WTC11 (cell line): Measurements from ENCODE around the gene ATG7. TPM values are rescaled to one million over a fixed set of nuclear protein-coding genes. Genes with fewer than 3 reads are reported as not detected.

ENCODE experiments used
- ATAC-seq: fragments of 200-7000 bp; cut with Tn5 transposase; 2 replicates; pipeline ENCODE4 v1.10.0; 2021; ENCODE audit warnings: mild to moderate bottlenecking, moderate library complexity
- CTCF ChIA-PET: fragments of 300-600 bp; sonication (Branson Sonifier 250); formaldehyde crosslinking; loops from one replicate; lab custom pipeline; 2021; ENCODE audit warnings: antibody characterized with exemption; lab: Charles Lee
- POLR2A ChIA-PET: fragments of 350-600 bp; sonication (Branson Sonifier 250); formaldehyde crosslinking; loops from one replicate; lab custom pipeline; 2021; ENCODE audit warnings: antibody characterized with exemption; lab: Charles Lee
- DNase-seq: peaks from one replicate; pipeline ENCODE4 v3.0.0; 2021; ENCODE audit warnings: low spot score
- H3K27ac Mint-ChIP-seq: 2 replicates; pipeline ENCODE4 v1.8.0; 2021; ENCODE audit warnings: mixed read lengths
- H3K27me3 Mint-ChIP-seq: 2 replicates; pipeline ENCODE4 v1.8.0; 2021; ENCODE audit warnings: low read depth, mild to moderate bottlenecking, moderate library complexity, mixed read lengths
- H3K36me3 Mint-ChIP-seq: 2 replicates; pipeline ENCODE4 v1.8.0; 2021; ENCODE audit warnings: mixed read lengths
- H3K4me1 Mint-ChIP-seq: 2 replicates; pipeline ENCODE4 v1.8.0; 2022; ENCODE audit warnings: mixed read lengths
- H3K4me3 Mint-ChIP-seq: 2 replicates; pipeline ENCODE4 v1.8.0; 2021; ENCODE audit warnings: mild to moderate bottlenecking, moderate library complexity, mixed read lengths
- H3K9me3 Mint-ChIP-seq: 2 replicates; pipeline ENCODE4 v1.8.0; 2021; ENCODE audit warnings: mixed read lengths
- CBFB ChIP-seq: sonication (generic); formaldehyde crosslinking; IDR thresholded peaks from 2 replicates; pipeline ENCODE4 v1.8.1; 2022; ENCODE audit warnings: mild to moderate bottlenecking, low read depth, missing genetic modification reagents
- CREM ChIP-seq: sonication (generic); formaldehyde crosslinking; IDR thresholded peaks from 2 replicates; pipeline ENCODE4 v1.8.1; 2022; ENCODE audit warnings: mild to moderate bottlenecking, missing genetic modification reagents, moderate library complexity
- ESRRA ChIP-seq: sonication (generic); formaldehyde crosslinking; IDR thresholded peaks from 2 replicates; pipeline ENCODE4 v1.8.1; 2022; ENCODE audit warnings: mild to moderate bottlenecking, missing genetic modification reagents, borderline replicate concordance
- FOXJ3 ChIP-seq: sonication (generic); formaldehyde crosslinking; IDR thresholded peaks from 2 replicates; pipeline ENCODE4 v1.9.0; 2021; ENCODE audit warnings: missing genetic modification reagents, mild to moderate bottlenecking, borderline replicate concordance
- NR2C2 ChIP-seq: sonication (generic); formaldehyde crosslinking; IDR thresholded peaks from 2 replicates; pipeline ENCODE4 v1.8.0; 2022; ENCODE audit warnings: mild to moderate bottlenecking, missing genetic modification reagents
- SP1 ChIP-seq: sonication (generic); formaldehyde crosslinking; conservative IDR thresholded peaks from 2 replicates; pipeline ENCODE4 v1.8.1; 2022; ENCODE audit warnings: missing genetic modification reagents
- ZNF396 ChIP-seq: fragments of 250-450 bp; sonication (Bioruptor Pico); IDR thresholded peaks from 2 replicates; pipeline ENCODE4 v1.8.0; 2021; ENCODE audit warnings: mild to moderate bottlenecking, moderate library complexity, borderline replicate concordance
- ZNF416 ChIP-seq: fragments of 250-450 bp; sonication (Bioruptor Pico); IDR thresholded peaks from 2 replicates; pipeline ENCODE4 v1.9.0; 2021; ENCODE audit warnings: mild to moderate bottlenecking, inconsistent platforms
- ZNF423 ChIP-seq: fragments of 250-450 bp; sonication (Bioruptor Pico); IDR thresholded peaks from 2 replicates; pipeline ENCODE4 v2.1.2; 2022; ENCODE audit warnings: mild to moderate bottlenecking, moderate library complexity
- total RNA-seq: library from RNA; stranded (reverse); gene quantifications from 3 replicates; pipeline ENCODE4 v1.2.3, GENCODE V29; 2021
- TF ChIP-seq, protein P1 (sequence below): sonication (generic); formaldehyde crosslinking; conservative IDR thresholded peaks from 2 replicates; pipeline ENCODE4 v1.8.1; 2023; ENCODE audit warnings: mild to moderate bottlenecking, low read depth, missing genetic modification reagents, moderate library complexity
- TF ChIP-seq, protein P2 (sequence below): fragments of 250-450 bp; sonication (Bioruptor Pico); IDR thresholded peaks from 2 replicates; pipeline ENCODE4 v1.9.0; 2021; ENCODE audit warnings: mild to moderate bottlenecking
- TF ChIP-seq, protein P3 (sequence below): sonication (generic); formaldehyde crosslinking; IDR thresholded peaks from 2 replicates; pipeline ENCODE4 v1.8.0; 2022; ENCODE audit warnings: missing genetic modification reagents
- TF ChIP-seq, protein P4 (sequence below): sonication (generic); formaldehyde crosslinking; IDR thresholded peaks from 2 replicates; pipeline ENCODE4 v1.8.0; 2023; ENCODE audit warnings: missing genetic modification reagents, mild to moderate bottlenecking, borderline replicate concordance

Gene ATG7
- total RNA-seq, 1 experiment from 2014 or later, result 17.5 TPM

DNA sequence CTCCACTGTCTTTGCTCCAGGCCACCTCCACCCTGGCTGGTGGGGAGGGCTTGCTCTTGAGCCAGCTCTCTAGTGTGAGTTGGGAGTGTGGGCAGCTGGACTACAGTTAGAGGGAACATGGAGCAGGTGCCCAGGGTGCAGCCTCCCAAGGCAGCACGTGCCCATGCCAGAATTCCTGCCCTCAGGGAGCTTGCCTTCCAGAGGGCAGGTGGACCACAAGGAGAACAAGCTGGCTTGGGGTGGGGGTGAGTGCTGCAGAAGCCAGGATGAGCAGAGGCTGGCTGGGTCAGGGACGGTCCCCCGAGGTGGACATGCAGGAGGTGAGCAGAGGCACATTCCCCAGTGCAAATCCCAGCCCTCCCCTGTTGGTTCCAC lies 282.0 kb downstream of the ATG7 start (continued):
- TF ChIP-seq, protein P1, sequence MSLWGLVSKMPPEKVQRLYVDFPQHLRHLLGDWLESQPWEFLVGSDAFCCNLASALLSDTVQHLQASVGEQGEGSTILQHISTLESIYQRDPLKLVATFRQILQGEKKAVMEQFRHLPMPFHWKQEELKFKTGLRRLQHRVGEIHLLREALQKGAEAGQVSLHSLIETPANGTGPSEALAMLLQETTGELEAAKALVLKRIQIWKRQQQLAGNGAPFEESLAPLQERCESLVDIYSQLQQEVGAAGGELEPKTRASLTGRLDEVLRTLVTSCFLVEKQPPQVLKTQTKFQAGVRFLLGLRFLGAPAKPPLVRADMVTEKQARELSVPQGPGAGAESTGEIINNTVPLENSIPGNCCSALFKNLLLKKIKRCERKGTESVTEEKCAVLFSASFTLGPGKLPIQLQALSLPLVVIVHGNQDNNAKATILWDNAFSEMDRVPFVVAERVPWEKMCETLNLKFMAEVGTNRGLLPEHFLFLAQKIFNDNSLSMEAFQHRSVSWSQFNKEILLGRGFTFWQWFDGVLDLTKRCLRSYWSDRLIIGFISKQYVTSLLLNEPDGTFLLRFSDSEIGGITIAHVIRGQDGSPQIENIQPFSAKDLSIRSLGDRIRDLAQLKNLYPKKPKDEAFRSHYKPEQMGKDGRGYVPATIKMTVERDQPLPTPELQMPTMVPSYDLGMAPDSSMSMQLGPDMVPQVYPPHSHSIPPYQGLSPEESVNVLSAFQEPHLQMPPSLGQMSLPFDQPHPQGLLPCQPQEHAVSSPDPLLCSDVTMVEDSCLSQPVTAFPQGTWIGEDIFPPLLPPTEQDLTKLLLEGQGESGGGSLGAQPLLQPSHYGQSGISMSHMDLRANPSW (CRISPR knock-in tag), result no peak
- TF ChIP-seq ZNF396 (CRISPR knock-in tag), result no peak

DNA sequence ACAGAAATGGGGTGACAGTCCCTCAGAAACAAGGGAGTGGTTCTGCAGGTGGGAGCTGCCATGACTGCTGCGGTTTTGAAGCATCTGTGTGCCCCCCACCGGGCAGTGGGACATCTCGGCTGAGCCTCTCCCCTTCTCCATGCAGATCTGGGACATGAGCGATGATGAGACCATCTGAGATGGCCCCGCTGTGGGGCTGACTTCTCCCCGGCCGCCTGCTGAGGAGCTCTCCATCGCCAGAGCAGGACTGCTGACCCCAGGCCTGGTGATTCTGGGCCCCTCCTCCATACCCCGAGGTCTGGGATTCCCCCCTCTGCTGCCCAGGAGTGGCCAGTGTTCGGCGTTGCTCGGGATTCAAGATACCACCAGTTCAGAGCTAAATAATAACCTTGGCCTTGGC lies 282.5 kb downstream of the ATG7 start:
- H3K4me3 Mint-ChIP-seq, result no peak overlapping the region
- POLR2A ChIA-PET, result no interaction called here
- peaks cover 14% of the 10 kb centered on the region; the same call in 1 of the 2 replicates for H3K36me3 Mint-ChIP-seq
- H3K27ac Mint-ChIP-seq, result no peak overlapping the region
- H3K4me1 Mint-ChIP-seq, result no peaks in the 10 kb centered on the region; the same call in 1 of the 2 replicates
- CTCF ChIA-PET, result interaction anchor here (1.2 to 1.7 kb wide), 2 partner anchors 10 to 12 kb away, joined by 3 to 7 read pairs; no protein-coding TSS in a partner anchor
- H3K27me3 Mint-ChIP-seq, result no peaks in the 10 kb centered on the region; the same call in 1 of the 2 replicates
- ATAC-seq (no peak), DNase-seq (no peak)
- TF ChIP-seq, protein P2, sequence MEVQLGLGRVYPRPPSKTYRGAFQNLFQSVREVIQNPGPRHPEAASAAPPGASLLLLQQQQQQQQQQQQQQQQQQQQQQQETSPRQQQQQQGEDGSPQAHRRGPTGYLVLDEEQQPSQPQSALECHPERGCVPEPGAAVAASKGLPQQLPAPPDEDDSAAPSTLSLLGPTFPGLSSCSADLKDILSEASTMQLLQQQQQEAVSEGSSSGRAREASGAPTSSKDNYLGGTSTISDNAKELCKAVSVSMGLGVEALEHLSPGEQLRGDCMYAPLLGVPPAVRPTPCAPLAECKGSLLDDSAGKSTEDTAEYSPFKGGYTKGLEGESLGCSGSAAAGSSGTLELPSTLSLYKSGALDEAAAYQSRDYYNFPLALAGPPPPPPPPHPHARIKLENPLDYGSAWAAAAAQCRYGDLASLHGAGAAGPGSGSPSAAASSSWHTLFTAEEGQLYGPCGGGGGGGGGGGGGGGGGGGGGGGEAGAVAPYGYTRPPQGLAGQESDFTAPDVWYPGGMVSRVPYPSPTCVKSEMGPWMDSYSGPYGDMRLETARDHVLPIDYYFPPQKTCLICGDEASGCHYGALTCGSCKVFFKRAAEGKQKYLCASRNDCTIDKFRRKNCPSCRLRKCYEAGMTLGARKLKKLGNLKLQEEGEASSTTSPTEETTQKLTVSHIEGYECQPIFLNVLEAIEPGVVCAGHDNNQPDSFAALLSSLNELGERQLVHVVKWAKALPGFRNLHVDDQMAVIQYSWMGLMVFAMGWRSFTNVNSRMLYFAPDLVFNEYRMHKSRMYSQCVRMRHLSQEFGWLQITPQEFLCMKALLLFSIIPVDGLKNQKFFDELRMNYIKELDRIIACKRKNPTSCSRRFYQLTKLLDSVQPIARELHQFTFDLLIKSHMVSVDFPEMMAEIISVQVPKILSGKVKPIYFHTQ (CRISPR knock-in tag), result no peak
- TF ChIP-seq CREM (CRISPR knock-in tag) (no peak), FOXJ3 (CRISPR knock-in tag) (no peak), SP1 (no peak), ZNF423 (CRISPR knock-in tag) (no peak)
- H3K9me3 Mint-ChIP-seq, result no peaks in the 10 kb centered on the region; the same call in 1 of the 2 replicates

DNA sequence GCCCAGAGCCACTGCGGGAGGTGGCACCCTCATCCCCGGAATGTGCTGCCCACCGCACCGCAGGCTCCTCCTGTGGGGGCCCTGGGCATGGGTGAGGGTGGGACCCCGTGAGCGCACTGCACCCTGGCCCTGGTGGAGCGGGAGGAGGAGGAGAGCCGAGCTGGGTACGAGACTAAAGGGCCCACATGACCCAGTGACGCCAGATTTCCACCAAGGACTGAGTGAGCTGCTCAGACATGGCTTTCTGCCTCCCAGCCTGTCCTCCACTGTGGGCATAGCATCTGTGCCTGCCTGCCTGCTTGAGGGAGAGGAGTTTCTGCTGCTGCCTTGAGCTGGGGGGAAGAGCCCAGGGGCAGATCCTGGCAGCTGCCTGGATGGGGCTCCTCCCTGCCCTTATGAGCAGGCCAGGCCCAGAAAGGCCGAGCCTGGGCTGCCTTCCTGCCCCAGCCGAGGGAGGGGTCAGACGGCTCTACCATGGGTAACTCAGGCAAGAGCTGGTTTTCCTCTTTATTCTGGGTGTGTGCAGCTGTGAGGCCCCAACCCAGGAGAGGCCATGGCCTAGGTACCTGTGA lies 283.1 kb downstream of the ATG7 start:
- DNase-seq (no peak), ATAC-seq (no peak)
- peaks cover 14% of the 10 kb centered on the region; the same call in 1 of the 2 replicates for H3K36me3 Mint-ChIP-seq
- TF ChIP-seq ZNF423 (CRISPR knock-in tag), result no peak
- no peaks in the 10 kb centered on the region; the same call in 1 of the 2 replicates for H3K27me3 Mint-ChIP-seq
- H3K4me3 Mint-ChIP-seq, result no peak overlapping the region
- ChIA-PET CTCF (interaction anchor here (0.9 to 1.3 kb wide), 2 partner anchors 10 to 12 kb away, joined by 3 to 6 read pairs; no protein-coding TSS in a partner anchor), POLR2A (no interaction called here)
- no peak overlapping the region for H3K27ac Mint-ChIP-seq
- peaks cover under 1% of the 10 kb centered on the region; the same call in 1 of the 2 replicates for H3K4me1 Mint-ChIP-seq
- no peaks in the 10 kb centered on the region; the same call in 1 of the 2 replicates for H3K9me3 Mint-ChIP-seq

DNA sequence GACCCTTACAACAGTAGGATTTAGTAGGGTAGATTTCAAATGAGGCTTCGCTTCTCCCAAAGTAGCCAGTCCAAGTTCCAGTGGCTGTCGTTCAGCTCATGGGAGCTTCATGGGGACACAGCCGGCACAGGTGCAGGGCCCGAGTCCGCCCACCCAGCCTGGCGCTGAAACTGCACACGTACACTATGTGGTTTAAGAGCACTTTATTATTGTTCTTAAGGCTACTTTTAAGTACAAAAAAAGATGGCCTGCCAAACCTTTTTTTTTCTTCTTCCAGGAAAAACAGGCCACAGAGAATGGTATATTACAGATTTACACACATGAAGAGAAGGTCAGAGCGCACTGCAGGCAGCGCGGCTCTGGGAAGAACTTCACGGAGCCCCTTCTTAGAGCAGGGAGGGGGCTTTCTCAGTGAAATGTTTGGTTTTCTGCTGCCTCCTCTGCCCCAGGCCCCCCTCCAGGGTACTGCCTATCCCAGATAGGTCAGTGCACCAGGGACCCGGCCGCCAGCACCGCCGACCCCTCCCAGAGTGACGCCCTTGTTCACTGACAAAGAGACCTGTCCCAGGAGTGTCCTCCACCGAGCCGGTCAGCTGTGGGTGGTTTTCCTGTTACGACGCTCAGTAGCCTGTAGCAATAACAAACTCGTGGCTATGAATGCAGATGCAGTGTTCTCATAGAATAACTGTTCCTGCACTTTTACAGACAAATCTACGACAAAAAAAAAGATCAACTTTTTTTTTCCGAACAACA lies 283.9 kb downstream of the ATG7 start:
- Mint-ChIP-seq H3K4me1 (peaks cover 3% of the 10 kb centered on the region), H3K27me3 (no peaks in the 10 kb centered on the region), H3K9me3 (no peaks in the 10 kb centered on the region; the same call in 1 of the 2 replicates), H3K36me3 (peaks cover 14% of the 10 kb centered on the region; the same call in 1 of the 2 replicates), H3K4me3 (no peak overlapping the region), H3K27ac (peak overlapping the region; percentile 68)
- DNase-seq, result no peak
- ChIA-PET POLR2A (no interaction called here), CTCF (interaction anchor here (0.9 to 1.3 kb wide), 2 partner anchors 10 to 11 kb away, joined by 3 to 6 read pairs; no protein-coding TSS in a partner anchor)
- ATAC-seq, result no peak
- TF ChIP-seq CBFB (no peak), ZNF416 (CRISPR knock-in tag) (no peak), NR2C2 (CRISPR knock-in tag) (no peak), ZNF396 (CRISPR knock-in tag) (no peak), ESRRA (CRISPR knock-in tag) (no peak)
- TF ChIP-seq, protein P3, sequence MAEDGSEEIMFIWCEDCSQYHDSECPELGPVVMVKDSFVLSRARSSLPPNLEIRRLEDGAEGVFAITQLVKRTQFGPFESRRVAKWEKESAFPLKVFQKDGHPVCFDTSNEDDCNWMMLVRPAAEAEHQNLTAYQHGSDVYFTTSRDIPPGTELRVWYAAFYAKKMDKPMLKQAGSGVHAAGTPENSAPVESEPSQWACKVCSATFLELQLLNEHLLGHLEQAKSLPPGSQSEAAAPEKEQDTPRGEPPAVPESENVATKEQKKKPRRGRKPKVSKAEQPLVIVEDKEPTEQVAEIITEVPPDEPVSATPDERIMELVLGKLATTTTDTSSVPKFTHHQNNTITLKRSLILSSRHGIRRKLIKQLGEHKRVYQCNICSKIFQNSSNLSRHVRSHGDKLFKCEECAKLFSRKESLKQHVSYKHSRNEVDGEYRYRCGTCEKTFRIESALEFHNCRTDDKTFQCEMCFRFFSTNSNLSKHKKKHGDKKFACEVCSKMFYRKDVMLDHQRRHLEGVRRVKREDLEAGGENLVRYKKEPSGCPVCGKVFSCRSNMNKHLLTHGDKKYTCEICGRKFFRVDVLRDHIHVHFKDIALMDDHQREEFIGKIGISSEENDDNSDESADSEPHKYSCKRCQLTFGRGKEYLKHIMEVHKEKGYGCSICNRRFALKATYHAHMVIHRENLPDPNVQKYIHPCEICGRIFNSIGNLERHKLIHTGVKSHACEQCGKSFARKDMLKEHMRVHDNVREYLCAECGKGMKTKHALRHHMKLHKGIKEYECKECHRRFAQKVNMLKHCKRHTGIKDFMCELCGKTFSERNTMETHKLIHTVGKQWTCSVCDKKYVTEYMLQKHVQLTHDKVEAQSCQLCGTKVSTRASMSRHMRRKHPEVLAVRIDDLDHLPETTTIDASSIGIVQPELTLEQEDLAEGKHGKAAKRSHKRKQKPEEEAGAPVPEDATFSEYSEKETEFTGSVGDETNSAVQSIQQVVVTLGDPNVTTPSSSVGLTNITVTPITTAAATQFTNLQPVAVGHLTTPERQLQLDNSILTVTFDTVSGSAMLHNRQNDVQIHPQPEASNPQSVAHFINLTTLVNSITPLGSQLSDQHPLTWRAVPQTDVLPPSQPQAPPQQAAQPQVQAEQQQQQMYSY (CRISPR knock-in tag), result no peak
- TF ChIP-seq, protein P4, sequence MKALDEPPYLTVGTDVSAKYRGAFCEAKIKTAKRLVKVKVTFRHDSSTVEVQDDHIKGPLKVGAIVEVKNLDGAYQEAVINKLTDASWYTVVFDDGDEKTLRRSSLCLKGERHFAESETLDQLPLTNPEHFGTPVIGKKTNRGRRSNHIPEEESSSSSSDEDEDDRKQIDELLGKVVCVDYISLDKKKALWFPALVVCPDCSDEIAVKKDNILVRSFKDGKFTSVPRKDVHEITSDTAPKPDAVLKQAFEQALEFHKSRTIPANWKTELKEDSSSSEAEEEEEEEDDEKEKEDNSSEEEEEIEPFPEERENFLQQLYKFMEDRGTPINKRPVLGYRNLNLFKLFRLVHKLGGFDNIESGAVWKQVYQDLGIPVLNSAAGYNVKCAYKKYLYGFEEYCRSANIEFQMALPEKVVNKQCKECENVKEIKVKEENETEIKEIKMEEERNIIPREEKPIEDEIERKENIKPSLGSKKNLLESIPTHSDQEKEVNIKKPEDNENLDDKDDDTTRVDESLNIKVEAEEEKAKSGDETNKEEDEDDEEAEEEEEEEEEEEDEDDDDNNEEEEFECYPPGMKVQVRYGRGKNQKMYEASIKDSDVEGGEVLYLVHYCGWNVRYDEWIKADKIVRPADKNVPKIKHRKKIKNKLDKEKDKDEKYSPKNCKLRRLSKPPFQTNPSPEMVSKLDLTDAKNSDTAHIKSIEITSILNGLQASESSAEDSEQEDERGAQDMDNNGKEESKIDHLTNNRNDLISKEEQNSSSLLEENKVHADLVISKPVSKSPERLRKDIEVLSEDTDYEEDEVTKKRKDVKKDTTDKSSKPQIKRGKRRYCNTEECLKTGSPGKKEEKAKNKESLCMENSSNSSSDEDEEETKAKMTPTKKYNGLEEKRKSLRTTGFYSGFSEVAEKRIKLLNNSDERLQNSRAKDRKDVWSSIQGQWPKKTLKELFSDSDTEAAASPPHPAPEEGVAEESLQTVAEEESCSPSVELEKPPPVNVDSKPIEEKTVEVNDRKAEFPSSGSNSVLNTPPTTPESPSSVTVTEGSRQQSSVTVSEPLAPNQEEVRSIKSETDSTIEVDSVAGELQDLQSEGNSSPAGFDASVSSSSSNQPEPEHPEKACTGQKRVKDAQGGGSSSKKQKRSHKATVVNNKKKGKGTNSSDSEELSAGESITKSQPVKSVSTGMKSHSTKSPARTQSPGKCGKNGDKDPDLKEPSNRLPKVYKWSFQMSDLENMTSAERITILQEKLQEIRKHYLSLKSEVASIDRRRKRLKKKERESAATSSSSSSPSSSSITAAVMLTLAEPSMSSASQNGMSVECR, result no peak
